Gastroesophageal sphincter (tissue), 2 donors: ENCODE data around the gene SND1.

ENCODE experiments used
- POLR2A ChIP-seq, 2 donors: fragments of 450-650 bp; IDR thresholded peaks; one replicate each; pipeline ENCODE4 v1.6.1; 2017; ENCODE audit warnings: antibody characterized with exemption in 2 of 2, mild to moderate bottlenecking in 2 of 2, moderate library complexity in 1 of 2
- POLR2AphosphoS5 ChIP-seq: sonication (generic); formaldehyde crosslinking; IDR thresholded peaks from one replicate; pipeline ENCODE4 v1.6.1; 2017; ENCODE audit warnings: antibody characterized with exemption

DNA sequence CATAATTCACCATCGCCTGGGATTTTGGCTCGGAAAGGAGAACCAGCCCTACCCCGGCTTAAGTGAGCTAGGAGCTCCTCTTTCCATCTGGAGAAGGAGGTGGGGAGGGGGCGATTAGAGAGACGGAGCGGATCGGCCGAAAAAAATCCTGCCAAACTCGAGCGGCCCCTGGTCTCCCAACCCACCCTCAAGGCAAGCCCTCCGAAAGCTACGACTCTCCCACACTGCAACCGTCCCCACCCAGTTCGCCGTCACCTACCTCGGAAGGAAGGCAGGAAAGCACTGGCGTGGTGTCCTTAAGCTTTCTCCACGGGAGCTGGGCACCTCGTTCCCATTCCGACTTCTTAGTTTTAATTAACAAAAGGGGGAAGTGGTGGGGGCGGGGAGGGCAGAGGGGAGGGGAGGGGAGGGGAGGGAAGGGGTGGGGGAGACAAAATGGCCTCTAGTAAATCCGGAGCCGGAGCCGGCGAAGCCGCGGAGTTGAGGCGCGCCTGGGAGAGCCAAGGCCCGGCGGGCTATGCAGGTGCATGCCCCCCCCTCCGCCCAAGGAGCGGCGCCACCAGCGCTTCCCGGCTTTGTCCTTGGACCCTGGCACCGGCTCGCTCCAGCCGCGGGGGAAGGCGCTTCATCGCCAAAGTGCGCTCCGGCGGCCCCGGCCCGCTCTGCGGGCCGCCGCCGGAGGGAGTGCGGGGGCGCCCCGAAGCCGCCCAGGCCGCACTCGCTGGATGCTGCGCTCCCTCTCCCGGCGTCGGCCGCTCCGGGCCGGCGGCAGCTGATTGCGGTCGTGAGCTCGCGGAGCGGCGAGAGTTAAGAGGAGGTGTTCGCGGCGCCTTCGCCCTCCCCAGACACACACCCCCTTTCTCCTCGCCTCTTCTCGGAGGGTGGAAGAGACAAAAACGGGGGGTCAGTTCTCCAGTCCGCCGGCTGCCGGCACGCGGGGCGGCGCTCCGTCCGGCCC, 378.9 kb downstream of the SND1 start, which contains the start of gene LRRC4:
- no peak for TF ChIP-seq POLR2A (IDR thresholded peaks at IDR 0.05)
- no peak for TF ChIP-seq POLR2AphosphoS5
